GM12892 (cell line): ENCODE measurements around the gene RITA1.

Experiments used
- POLR2A ChIP-seq: IDR thresholded peaks from 2 replicates; pipeline ENCODE4 v1.6.1; 2011; ENCODE audit warnings: low read depth, low read length, control low read depth
- POLR2AphosphoS5 ChIP-seq: IDR thresholded peaks from 2 replicates; pipeline ENCODE4 v1.6.1; 2011; ENCODE audit warnings: low read depth, low read length, control low read depth
- TAF1 ChIP-seq: IDR thresholded peaks from 2 replicates; pipeline ENCODE4 v1.6.1; 2011; ENCODE audit warnings: low read depth, mild to moderate bottlenecking, control low read depth, low read length, borderline replicate concordance

DNA sequence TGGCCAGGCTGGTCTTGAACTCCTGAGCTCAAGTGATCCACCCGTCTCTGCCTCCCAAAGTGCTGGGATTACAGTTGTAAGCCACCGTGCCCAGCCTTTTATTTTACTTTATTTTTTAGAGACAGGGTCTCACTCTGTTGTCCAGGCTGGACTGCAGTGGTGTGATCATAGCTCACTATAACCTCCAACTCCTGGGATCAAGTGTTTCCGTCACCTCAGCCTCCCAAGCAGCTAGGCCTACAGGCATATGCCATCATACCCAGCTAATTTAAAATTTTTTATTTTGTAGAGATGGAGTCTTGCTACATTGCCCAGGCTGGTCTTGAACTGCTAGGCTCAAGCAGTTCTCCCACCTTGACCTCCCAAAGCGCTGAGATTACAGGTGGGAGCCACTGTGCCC is 39.4 kb downstream of the RITA1 start:
- no peak for TF ChIP-seq POLR2A
- no peak for TF ChIP-seq TAF1
- no peak for TF ChIP-seq POLR2AphosphoS5
